Adrenal gland (tissue), 5 donors: ENCODE data around the gene SMCHD1.

ENCODE experiments used
- CTCF ChIP-seq, 6 experiments: fragments of 450-650 bp in 4 of 6; fragments of 200-600 bp in 2 of 6; sonication (generic) in 1 of 6; IDR thresholded peaks; 1 replicate in 5 of 6; 2 replicates in 1 of 6; pipeline versions ENCODE4 v1.5.1 to v1.8.0; 2016 to 2021; ENCODE audit warnings: antibody characterized with exemption in 6 of 6, mild to moderate bottlenecking in 2 of 6, moderate library complexity in 1 of 6
- POLR2A ChIP-seq, 2 donors: fragments of 450-650 bp; IDR thresholded peaks; one replicate each; pipeline ENCODE4 v1.6.1; 2017; ENCODE audit warnings: antibody characterized with exemption in 2 of 2, mild to moderate bottlenecking in 2 of 2, moderate library complexity in 1 of 2
- donor health status: DM: no; HTN: no; CAD: no.

GRCh38 chr18:2641638-2642037 is 13.9 kb upstream of the SMCHD1 start:
- TF ChIP-seq CTCF (IDR thresholded peaks at IDR 0.05) (no peak), POLR2A (IDR thresholded peaks at IDR 0.05) (no peak)
